Stimulated activated CD8-positive, alpha-beta memory T cell treated with anti-CD3 and anti-CD28 coated beads, Interleukin-12 subunit alpha, Interleukin-12 subunit beta, amount 100 ng/mL, for 4 hours (primary cell): ENCODE measurements around the gene ZNF385B.

Source experiments
- DNase-seq: peaks from one replicate; pipeline ENCODE4 v3.0.0-alpha.2; 2020; ENCODE audit warnings: low read depth

The ZNF385B gene

GRCh38 chr2:179437430-179437829 is 424.0 kb downstream of the ZNF385B start:
- DNase-seq: no peak

DNA sequence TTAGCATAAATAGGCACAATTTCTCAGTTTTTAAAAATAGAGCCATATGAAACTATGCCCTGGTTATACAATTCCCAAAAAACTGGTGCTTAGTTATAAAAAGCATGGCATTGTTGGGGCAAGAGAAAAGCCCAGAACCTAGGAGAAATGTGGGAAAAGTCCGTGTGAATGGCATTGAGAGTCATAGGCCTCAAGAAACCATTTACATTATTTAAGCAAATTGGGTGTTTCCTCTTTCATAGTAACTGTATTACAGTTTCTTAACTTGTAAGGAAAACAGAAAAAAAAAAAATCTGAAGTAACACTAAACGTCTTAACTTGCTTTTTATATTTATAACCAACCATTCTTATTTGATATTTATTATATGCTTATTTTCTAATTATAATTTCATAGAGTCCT is 425.8 kb downstream of the ZNF385B start:
- no peak for DNase-seq

DNA sequence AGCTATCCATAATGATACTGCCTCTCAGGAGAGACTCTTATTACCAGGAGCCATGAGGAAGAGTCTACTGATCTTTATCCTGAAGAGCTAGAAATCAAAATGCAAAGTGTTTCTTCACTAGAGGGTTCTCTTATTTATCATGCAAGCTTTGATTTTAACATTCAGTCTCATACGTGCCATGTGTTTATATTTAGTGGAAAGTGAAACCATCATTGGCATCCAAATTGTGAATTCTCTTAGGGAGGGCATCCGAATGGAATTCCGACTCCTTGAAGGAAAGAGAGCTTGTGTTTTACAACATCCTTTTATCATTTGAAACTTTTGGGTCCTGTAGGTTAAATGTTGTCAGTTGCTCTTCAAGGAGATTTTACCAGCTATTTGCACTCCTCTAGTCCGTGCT is 426.4 kb downstream of the ZNF385B start:
- DNase-seq: no peak

GRCh38 chr2:179434357-179434756 is 427.1 kb downstream of the ZNF385B start:
- DNase-seq: no peak

- no peak for DNase-seq
Observed at GRCh38 chr2:179432751-179433150, 428.7 kb downstream of the ZNF385B start.

DNA sequence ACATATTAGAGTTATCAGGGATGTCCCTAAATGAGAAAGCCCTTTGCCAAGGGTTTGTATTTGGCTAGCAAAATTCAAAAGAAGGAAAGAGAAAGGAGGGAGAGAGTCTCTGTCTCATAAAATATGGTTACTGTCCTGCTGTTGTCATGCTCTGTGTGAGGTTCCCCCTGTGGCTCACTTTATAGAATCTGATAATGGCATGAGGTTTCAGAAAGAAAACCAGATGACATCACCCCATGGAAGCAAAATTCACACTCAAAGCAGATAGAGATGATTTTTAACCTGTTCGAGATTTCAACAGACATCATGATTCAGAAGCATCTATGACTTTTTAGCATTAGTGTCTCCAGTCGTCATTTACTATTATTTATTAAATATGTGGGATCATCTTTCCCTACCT is 431.8 kb downstream of the ZNF385B start:
- no peak for DNase-seq

- DNase-seq: no peak
Observed at GRCh38 chr2:179429060-179429471, 432.3 kb downstream of the ZNF385B start.

DNA sequence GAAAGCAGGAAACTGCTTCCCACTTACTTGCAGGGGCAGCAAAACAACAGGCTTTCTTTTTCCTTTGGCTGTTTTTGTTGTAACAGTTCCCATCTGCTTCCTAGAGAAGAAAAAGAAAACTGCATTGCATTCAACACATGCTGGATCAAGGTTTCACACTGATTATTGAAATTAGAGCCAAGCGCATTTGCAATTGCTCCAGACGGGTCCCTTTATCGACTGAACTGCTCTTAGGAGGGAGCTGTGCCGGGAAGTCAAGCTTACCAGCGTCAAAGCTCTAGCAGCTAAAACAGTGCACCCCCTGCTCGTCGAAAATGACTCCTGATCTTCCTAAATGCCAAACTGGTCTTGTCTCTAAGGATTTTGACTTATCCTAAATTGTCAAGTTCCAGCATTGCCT is 432.8 kb downstream of the ZNF385B start:
- DNase-seq: no peak

DNA sequence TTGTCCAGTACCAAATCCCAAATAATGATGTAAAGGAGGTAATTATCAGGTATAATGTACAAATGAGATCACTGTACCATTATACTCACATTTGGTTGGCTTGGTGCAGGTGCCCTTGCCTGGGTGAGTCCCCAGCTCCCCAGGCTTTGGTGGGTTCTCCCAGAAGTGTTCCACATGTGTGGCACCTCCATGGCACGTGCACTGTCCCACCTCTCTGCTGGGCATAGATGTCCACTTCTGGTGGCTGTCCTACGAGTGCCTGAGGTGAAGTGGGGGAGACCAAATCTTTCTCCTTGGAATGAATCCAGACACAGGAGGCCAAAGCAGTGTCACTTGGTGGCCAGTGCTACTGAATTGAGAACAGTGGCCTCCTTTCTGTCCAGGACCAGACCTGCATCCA is 434.3 kb downstream of the ZNF385B start:
- DNase-seq: no peak

- DNase-seq: no peak
Observed at GRCh38 chr2:179424571-179424970, 436.8 kb downstream of the ZNF385B start.

- no peak for DNase-seq
Observed at GRCh38 chr2:179422037-179422643, 439.3 kb downstream of the ZNF385B start.

- DNase-seq: no peak
Observed at GRCh38 chr2:179417436-179417949, 443.9 kb downstream of the ZNF385B start.

DNA sequence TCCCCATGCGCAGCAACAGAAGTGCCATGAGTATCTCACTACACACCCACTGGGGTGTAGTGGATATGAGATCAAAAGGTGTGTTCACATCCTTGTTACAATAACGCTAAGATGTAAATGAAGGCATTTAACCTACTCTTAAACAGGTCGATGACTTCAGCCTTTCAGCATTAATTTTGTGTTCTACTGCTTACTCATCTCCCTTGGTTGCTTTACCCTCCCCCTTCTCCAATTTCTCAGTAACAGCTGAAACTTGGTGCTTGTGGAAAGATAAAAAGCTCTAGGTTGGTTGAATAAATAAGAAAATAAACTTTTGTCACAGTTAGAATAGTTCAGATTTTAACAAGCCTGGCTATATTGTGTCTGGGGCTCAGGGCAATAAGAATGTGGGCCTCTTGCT is 449.3 kb downstream of the ZNF385B start:
- DNase-seq: no peak

- no peak for DNase-seq
Observed at GRCh38 chr2:179410552-179411356, 450.7 kb downstream of the ZNF385B start.

GRCh38 chr2:179403624-179404023 is 457.8 kb downstream of the ZNF385B start:
- no peak for DNase-seq

DNA sequence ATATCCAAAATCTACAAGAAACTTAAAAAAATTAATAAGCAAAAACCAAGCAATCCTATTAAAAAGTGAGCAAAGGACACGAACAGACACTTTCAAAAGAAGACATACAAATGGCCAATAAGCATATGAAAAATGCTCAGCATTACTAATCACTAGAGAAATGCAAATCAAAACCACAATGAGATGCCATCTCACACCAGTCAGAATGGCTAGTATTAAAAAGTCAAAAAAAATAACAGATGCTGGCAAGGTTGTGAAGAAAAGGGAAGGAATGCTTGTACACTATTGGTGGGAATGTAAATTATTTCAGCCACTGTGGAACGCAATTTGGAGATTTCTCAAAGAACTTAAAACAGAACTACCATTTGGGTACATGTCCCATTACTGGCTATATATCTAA is 467.9 kb downstream of the ZNF385B start:
- DNase-seq: no peak
